ENCODE measurements around the gene DUSP15.

The DUSP15 gene

GRCh38 chr20:31836853-31837608, 33.3 kb downstream of the DUSP15 start:
- Histone ChIP-seq H3K79me2 (ENCODE audit: insufficient read depth, low read length) (no peaks in the 10 kb centered on the region), H3K27me3 (ENCODE audit: insufficient read depth, low read length, poor library complexity, severe bottlenecking) (no peaks in the 10 kb centered on the region), H3K9ac (ENCODE audit: low read depth, low read length, poor library complexity, severe bottlenecking) (peak overlapping the region; percentile 34), H3K4me2 (ENCODE audit: low read depth, low read length, poor library complexity, severe bottlenecking) (peak overlapping the region; percentile 71), H3K4me1 (ENCODE audit: insufficient read depth, low read length, poor library complexity, severe bottlenecking) (peaks cover 61% of the 10 kb centered on the region), H3F3A (ENCODE audit: low read depth) (peaks cover 7% of the 10 kb centered on the region), H3K36me3 (ENCODE audit: insufficient read depth, low read length) (no peaks in the 10 kb centered on the region; the same call in 1 of the 2 replicates), H3K9me3 (ENCODE audit: insufficient read depth, low read depth, low read length) (no peaks in the 10 kb centered on the region), H3K9me2 (replicated peaks; ENCODE audit: low read depth, low read length) (no peaks in the 10 kb centered on the region), H3K4me3 (ENCODE audit: low read length, poor library complexity, severe bottlenecking) (peak overlapping the region; percentile 62), H2AFZ (ENCODE audit: low read length) (no peak overlapping the region), H4K20me1 (ENCODE audit: insufficient read depth, low read length, poor library complexity, severe bottlenecking) (no peaks in the 10 kb centered on the region)
- TF ChIP-seq CTCF (conservative IDR thresholded peaks at IDR 0.05; ENCODE audit: low read length) (no peak), EZH2phosphoT487 (IDR thresholded peaks at IDR 0.05; ENCODE audit: borderline replicate concordance) (no peak)

- Histone ChIP-seq H3F3A (ENCODE audit: low read depth) (peaks cover 7% of the 10 kb centered on the region), H3K79me2 (ENCODE audit: insufficient read depth, low read length) (peaks cover 1% of the 10 kb centered on the region; the same call in 1 of the 2 replicates), H2AFZ (ENCODE audit: low read length) (no peak overlapping the region), H3K27me3 (ENCODE audit: insufficient read depth, low read length, poor library complexity, severe bottlenecking) (no peaks in the 10 kb centered on the region), H3K4me1 (ENCODE audit: insufficient read depth, low read length, poor library complexity, severe bottlenecking) (peaks cover 56% of the 10 kb centered on the region), H3K4me2 (ENCODE audit: low read depth, low read length, poor library complexity, severe bottlenecking) (peak overlapping the region; percentile 71), H3K36me3 (ENCODE audit: insufficient read depth, low read length) (peaks cover 7% of the 10 kb centered on the region; the same call in 1 of the 2 replicates), H4K20me1 (ENCODE audit: insufficient read depth, low read length, poor library complexity, severe bottlenecking) (no peaks in the 10 kb centered on the region), H3K9me2 (replicated peaks; ENCODE audit: low read depth, low read length) (no peaks in the 10 kb centered on the region), H3K4me3 (ENCODE audit: low read length, poor library complexity, severe bottlenecking) (peak overlapping the region; percentile 62), H3K9ac (ENCODE audit: low read depth, low read length, poor library complexity, severe bottlenecking) (peak overlapping the region; percentile 60), H3K9me3 (ENCODE audit: insufficient read depth, low read depth, low read length) (no peaks in the 10 kb centered on the region)
- TF ChIP-seq CTCF (conservative IDR thresholded peaks at IDR 0.05; ENCODE audit: low read length) (no peak), EZH2phosphoT487 (IDR thresholded peaks at IDR 0.05; ENCODE audit: borderline replicate concordance) (no peak)
These were observed 34.1 kb downstream of the DUSP15 start for GRCh38 chr20:31835977-31836852.

GRCh38 chr20:31835554-31835953, 34.8 kb downstream of the DUSP15 start:
- H3K79me2 ChIP-seq (ENCODE audit: insufficient read depth, low read length): peaks cover 8% of the 10 kb centered on the region; the same call in 1 of the 2 replicates
- H3K9me2 ChIP-seq (replicated peaks; ENCODE audit: low read depth, low read length): no peaks in the 10 kb centered on the region
- no peak for TF ChIP-seq EZH2phosphoT487 (IDR thresholded peaks at IDR 0.05; ENCODE audit: borderline replicate concordance)
- TF ChIP-seq CTCF (conservative IDR thresholded peaks at IDR 0.05; ENCODE audit: low read length): no peak
- peaks cover 7% of the 10 kb centered on the region for H3F3A ChIP-seq (ENCODE audit: low read depth)
- no peaks in the 10 kb centered on the region for H3K27me3 ChIP-seq (ENCODE audit: insufficient read depth, low read length, poor library complexity, severe bottlenecking)
- peak overlapping the region; percentile 62 for H3K4me3 ChIP-seq (ENCODE audit: low read length, poor library complexity, severe bottlenecking)
- H3K9ac ChIP-seq (ENCODE audit: low read depth, low read length, poor library complexity, severe bottlenecking): peak overlapping the region; percentile 60
- H3K9me3 ChIP-seq (ENCODE audit: insufficient read depth, low read depth, low read length): no peaks in the 10 kb centered on the region
- H3K4me2 ChIP-seq (ENCODE audit: low read depth, low read length, poor library complexity, severe bottlenecking): peak overlapping the region; percentile 71
- H3K36me3 ChIP-seq (ENCODE audit: insufficient read depth, low read length): peaks cover 7% of the 10 kb centered on the region; the same call in 1 of the 2 replicates
- H2AFZ ChIP-seq (ENCODE audit: low read length): no peak overlapping the region
- peaks cover 57% of the 10 kb centered on the region for H3K4me1 ChIP-seq (ENCODE audit: insufficient read depth, low read length, poor library complexity, severe bottlenecking)
- no peaks in the 10 kb centered on the region for H4K20me1 ChIP-seq (ENCODE audit: insufficient read depth, low read length, poor library complexity, severe bottlenecking)

Measured in Loucy (cell line).